Activated CD4-positive, alpha-beta T cell treated with anti-CD3 and anti-CD28 coated beads for 48 hours (primary cell): ENCODE results near the gene PKDREJ.

ENCODE experiments used
- DNase-seq: peaks from one replicate; pipeline ENCODE4 v3.0.0-alpha.2; 2020

PKDREJ gene

GRCh38 chr22:46289244-46289891, 26.2 kb upstream of the PKDREJ start:
- DNase-seq = no peak

DNA sequence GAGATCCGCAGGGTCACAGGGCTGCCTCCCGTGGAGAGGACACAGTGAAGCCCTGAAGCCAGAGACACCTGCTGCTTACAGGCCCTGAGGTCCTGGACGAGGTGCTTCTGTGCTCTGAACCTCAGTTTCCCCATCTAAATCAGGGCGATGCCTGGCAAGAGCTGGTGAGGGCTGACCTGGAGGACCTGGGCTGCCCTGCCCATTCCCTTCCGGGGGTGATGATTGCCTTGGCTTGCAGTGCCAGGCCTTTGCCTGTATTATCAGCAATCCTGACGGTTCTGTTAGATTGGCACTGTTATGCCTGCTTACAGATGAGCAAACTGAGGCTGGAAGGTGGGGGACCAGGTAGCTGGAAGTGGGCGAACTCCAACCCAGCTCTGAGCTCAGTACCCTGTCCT, 25.7 kb upstream of the PKDREJ start:
- DNase-seq = no peak

- peak; percentile 12 for DNase-seq
Measured at GRCh38 chr22:46287873-46288751, 25.0 kb upstream of the PKDREJ start.

DNA sequence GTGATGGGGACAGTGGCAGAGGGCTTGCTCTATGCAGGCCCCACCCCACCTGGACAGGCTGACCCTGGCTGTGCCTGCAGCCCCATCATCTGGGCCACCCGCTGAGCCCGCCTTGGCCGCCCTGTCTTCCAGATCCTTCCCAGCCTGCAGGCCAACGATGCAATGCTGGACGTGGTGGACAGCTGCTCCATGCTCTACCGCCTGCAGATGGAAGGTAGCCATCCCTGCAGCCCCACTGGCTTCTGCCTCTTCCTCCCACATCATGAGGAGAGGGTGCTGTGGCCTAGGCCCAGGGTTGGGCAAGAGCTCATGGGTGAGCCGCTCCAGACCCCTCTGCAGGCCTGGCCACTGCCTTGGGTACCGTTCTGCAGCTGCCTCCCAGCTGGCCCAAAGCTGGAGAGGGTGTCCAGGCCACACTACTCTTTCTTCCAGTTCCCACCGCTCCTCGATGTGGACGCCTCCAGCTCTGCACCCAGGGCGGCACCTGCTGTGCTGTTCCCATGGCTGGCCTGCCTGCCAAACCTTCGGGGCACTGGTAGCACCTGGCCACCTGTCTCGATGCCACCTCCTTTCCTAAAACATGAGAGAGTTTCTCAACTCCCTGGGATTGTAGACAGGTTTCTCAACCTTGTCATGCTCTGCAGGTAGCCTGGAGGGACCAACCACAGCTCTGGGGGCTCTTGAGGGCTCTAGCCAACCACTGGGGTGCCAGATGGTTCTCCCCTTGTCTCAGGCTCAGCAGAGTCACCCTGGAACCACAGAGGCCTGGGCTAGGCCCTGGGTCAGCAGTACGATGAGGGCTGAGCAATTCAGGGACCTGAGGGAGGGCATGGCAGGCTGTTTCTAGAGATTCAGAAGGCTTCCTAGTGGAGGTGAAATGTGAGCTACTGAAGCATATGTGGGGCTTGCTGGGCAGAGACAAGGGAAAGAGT, 24.1 kb upstream of the PKDREJ start:
- no peak for DNase-seq

DNA sequence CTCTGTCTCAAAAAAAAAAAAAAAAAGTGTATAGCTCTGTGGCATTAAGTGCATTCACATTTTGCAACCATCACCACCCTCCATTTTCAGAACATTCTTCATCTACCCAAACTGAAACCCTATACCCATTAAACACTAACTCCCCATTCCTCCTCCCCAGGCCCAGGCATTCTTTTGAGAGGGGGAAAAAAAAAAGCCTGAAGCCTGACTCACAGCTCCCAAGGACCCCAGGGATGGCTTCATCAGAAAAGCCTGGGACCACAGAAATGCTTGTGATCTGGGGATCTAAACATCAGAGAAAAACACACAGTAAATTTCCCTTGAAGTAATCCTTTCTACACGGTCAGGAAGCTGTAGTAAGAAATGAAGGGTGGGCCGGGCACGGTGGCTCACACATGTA, 22.9 kb upstream of the PKDREJ start:
- no peak for DNase-seq

- no peak for DNase-seq
Measured at GRCh38 chr22:46281866-46282678, 18.9 kb upstream of the PKDREJ start.

DNA sequence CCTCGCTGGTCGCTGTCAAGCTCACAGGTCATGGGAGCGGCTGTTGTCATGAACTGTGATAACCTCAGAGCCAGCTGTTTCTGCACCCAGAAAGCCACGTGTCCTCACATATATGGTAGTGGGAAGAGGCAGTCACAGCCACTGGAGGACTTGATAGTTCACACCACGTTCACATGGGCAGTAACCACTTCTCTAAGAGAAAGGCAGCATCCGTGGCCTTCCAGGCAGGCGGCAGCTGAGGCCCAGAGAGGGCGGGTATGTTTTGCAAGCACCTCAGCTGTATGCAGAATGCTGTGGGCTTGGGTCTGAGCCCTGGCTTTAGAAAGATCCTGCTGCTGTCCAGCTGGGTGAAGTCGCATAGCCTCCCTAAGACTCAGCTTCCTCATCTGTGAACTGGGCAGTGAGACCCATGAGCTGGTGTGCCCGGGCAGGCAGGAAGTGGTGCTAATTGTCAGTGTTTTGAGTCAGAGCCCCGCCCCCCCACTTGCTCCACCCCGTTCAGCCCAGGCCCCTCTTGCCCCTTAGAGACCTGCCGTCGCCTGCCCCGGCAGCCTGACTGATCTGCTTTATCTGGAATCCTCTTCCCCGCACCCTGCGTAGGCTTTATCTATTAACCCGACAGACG, 18.0 kb upstream of the PKDREJ start:
- no peak for DNase-seq

DNA sequence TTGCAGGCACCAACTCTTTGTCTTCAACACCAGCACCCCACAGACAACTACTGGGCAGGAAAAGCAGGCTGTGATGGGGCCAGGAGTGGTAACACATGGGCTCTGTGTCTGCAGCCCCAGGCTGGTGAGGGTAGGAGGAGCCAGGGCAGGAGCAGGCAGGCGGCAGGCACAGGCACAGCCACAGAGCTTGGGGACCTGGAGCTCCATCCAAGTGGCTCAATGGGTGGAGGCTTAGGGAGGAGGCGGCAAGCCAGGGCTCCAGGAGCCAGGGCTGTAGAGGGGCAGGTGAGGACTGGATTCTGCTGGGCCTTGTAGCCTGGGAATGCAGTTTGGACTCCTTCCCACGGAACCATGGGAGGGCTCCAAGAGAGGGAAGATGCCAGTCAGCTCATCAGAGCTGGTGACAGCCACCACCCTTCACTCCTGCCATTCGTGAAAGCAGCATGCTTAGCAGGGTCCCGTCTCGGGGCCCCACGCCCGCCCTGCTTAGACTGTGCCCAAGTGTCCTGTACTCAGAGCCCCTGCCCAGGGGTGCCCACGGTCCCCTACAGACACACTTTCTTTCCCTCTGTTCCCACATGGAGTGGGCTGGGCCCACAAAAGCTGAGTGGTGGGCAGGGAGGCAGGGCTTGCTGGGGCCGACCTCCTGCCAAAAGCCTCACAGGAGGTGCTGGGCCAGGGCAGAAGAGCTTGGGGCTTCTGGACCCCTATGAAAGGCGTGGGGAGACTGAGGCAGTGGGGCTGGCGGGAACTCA, 17.1 kb upstream of the PKDREJ start:
- DNase-seq = no peak

DNA sequence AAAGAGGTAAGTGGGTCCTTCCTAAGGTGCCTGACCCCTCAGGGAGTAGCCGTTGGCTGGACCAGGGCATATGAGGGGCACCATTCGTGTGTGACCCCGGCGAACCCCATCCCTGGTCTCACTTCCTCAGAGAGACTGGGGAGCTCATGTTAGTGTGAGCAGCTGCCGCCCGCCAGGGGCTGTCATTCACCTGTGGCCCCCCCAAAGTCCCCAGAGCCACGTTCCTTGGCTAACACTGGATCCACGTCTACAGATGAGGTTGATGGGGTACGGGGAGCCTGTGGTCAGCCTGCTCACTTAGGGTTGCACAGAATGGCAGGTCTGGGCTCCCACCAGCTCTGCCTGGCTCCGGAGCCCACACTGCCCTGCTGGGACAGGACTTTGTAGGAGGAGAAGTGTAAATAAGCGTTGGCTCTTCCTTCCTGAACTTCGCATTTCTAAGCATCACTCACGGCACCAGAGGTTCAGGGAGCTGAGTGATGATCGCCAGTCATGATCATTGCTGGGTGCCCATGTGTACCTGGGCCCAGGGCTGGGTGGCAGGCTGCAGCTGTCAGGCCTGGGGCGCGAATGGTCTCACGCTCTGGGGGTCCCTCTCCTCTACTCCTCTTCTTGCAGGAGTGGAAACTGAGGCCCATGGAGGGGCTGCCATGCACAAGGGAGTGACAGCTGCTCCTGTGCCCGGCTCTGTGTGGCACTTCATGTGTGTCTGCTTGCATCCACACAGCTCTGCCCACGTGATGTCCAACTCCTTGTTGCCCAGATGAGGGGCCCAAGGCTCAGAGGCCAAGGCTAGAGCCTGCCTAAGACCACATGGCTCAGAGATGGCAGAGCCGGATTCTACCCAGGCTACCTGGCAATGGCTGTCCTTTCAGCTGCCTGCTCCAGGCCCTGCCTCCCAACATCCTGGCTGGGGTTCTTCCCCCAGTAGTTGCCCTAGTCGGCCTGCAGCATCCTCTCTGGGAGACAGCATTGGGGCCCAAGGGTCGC, 15.8 kb upstream of the PKDREJ start:
- DNase-seq = no peak

DNA sequence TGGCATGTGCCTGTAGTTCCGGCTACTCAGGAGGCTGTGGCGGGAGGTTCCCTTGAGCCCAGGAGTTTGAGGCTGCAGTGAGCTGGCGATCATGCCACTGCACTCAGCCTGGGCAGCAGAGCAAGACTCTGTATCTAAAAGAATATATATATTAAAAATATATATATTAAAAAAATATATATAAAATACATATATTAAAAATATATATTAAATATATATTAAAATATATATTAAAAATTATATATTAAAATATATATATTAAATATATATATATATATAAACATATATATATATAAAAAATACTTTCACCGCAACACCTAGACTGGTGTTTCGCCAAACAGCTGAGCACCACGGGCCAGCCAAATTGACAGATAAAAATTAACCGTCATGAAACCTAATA, 13.4 kb upstream of the PKDREJ start:
- DNase-seq = no peak

- DNase-seq = no peak
Measured at GRCh38 chr22:46275455-46276122, 12.4 kb upstream of the PKDREJ start.

DNA sequence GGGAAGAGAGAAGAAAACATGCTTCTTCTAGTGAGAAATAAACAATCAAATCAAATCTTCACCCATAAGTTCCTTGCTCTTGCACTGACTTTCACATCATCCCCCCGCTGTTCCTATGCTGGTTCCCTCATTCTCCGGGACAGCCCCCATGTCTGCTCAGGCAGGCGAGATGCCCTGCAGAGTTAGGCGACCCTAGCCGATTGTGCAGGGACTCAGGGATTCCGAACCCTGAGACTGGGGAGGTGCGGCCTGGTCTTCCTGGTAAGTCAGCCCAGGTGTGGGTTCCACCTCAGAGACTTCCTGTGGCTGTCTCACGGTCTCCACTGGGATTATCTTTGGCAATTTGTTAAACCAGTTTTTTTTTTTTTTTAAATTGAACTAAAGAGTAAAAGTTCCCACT, 11.2 kb upstream of the PKDREJ start:
- no peak for DNase-seq

DNA sequence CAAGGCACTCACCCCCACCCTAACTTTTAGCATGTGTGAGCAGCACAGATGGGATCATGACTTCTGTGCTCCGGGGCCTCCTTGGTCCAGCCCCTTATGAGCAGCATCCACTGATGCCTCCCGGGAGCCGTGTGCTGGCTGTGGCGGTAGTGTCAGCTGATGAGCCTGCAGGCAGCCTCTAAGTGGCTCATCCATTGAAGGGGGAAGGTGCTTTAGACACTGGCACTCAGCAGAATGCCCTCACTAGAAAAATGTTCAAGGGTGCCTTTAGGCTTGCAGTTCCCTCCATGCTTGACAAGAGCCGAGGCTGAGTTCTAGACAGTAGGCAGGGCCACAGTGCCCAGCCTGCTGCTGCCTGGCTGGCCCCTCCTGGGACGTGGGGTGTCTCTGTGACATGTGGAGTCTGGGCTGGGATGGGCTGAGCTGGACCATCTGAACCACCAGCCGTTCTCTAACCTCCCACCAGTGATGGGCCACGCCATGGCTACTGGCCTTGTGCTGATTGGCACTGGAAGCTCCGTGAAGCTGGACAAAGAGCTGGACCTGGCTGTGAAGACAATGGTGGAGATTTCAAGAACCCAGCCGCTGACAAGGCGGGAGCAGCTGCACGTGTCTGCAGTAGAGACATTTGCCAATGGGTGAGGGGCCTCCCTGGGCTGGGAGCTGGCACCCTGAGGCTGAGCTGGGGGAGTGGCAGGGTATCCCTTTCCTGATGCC, 10.4 kb upstream of the PKDREJ start:
- DNase-seq = no peak

- no peak for DNase-seq
Measured at GRCh38 chr22:46272762-46273431, 9.8 kb upstream of the PKDREJ start.

DNA sequence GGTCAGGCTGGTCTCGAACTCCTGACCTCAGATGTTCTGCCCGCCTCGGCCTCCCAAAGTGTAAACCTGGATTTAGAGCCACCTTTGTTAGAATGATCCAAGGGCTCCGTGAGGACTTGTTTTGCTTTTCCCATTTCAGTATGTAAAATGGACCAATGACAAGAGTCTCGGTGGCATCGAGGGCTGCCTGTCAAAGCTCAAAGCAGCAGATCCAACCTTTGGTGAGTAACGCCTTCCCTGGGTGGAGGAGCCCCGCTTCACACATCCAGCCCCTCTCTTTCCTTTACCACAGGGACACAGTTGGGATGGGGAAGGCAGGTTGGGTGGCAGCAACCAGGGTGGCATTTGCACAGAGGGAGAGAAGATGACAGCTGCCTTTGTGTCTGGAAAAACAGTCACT, 9.1 kb upstream of the PKDREJ start:
- no peak for DNase-seq

GRCh38 chr22:46269564-46269963, 6.4 kb upstream of the PKDREJ start:
- no peak for DNase-seq

GRCh38 chr22:46267431-46268279, 4.5 kb upstream of the PKDREJ start, which contains the start of gene TTC38:
Gene TTC38, plus strand, starts transcription at chr22:46268008. Its CDS starts 32 bp downstream, at chr22:46268040.
- DNase-seq = peak; percentile 43
